Kidney (tissue), 14 donors: Measurements from ENCODE around the gene MUC15. TPM values are rescaled to one million over a fixed set of nuclear protein-coding genes. Genes with fewer than 3 reads are reported as not detected.

ENCODE experiments used
- DNase-seq, 5 donors: peaks; one replicate each; pipeline ENCODE4 v3.0.0-alpha.2; 2013 to 2020
- FAIRE-seq: peaks from 2 replicates; lab custom pipeline; 2012; peaks lifted over from hg19 to GRCh38; lab: Jason Lieb, UNC
- H3K27ac ChIP-seq, 2 donors: one replicate each; pipeline ENCODE4 v1.7.0; 2013; ENCODE audit warnings: low read depth in 2 of 2, low read length in 2 of 2, inconsistent platforms in 1 of 2
- H3K27me3 ChIP-seq: one replicate; pipeline ENCODE4 v1.7.1; 2013; ENCODE audit warnings: low read length, inconsistent platforms; ENCODE audit not compliant: control insufficient read depth, insufficient read depth
- H3K36me3 ChIP-seq, 3 donors: one replicate each; pipeline versions ENCODE4 v1.7.0 to v1.7.1; 2013; ENCODE audit warnings: low read length in 3 of 3, control low read depth in 1 of 3, inconsistent platforms in 1 of 3; ENCODE audit not compliant: insufficient read depth in 3 of 3, control insufficient read depth in 2 of 3
- H3K4me1 ChIP-seq, 3 donors: one replicate each; pipeline versions ENCODE4 v1.7.0 to v1.7.1; 2013; ENCODE audit warnings: low read length in 3 of 3, inconsistent platforms in 1 of 3, low read depth in 1 of 3; ENCODE audit not compliant: control insufficient read depth in 2 of 3, insufficient read depth in 2 of 3
- H3K4me3 ChIP-seq, 3 donors: one replicate each; pipeline versions ENCODE4 v1.7.0 to v1.8.1; 2013; ENCODE audit warnings: low read length in 3 of 3, control low read depth in 1 of 3, inconsistent platforms in 1 of 3
- H3K9ac ChIP-seq, 3 donors: one replicate each; pipeline versions ENCODE4 v1.7.0 to v1.7.1; 2013; ENCODE audit warnings: low read length in 3 of 3, control low read depth in 1 of 3, inconsistent platforms in 1 of 3
- H3K9me3 ChIP-seq, 3 donors: one replicate each; pipeline versions ENCODE4 v1.7.0 to v1.7.1; 2013; ENCODE audit warnings: low read length in 3 of 3, control low read depth in 1 of 3, inconsistent platforms in 1 of 3; ENCODE audit not compliant: control insufficient read depth in 2 of 3, insufficient read depth in 1 of 3
- CTCF ChIP-seq: IDR thresholded peaks from 3 replicates; pipeline ENCODE4 v1.5.1; 2012; ENCODE audit warnings: mild to moderate bottlenecking, moderate library complexity, borderline replicate concordance; ENCODE audit not compliant: insufficient read depth; ENCODE audit errors: extremely low read depth
- intact Hi-C: fragments of 100-400 bp; cut with DNase I; formaldehyde crosslinking; loops from one replicate; pipeline ENCODE4 v1.11.1; 2022
- polyA plus RNA-seq: library from polyadenylated mRNA; stranded (reverse); fragments of 350-450 nt; fragmentation: Illumina TruSeq; extraction: RNeasy Lipid Tissue Mini Kit (QIAGEN cat#74804); gene quantifications from one replicate; pipeline ENCODE4 v1.2.3, GENCODE V29; 2014; ENCODE audit warnings: low read depth, low replicate concordance; ENCODE audit not compliant: insufficient read depth
- total RNA-seq: library from RNA; stranded (reverse); fragmentation: NEBNext Ultra II Directional; extraction: Animal tissue kit (Norgen Biotek cat#: 25700); gene quantifications from one replicate; pipeline ENCODE4 v1.2.1, GENCODE V29; 2021
- donor health status: control.
- donor health status: control.
- donor health status: control.
- donor health status: control.
- donor health status: control.
- donor health status: DM: yes; HTN: yes; CAD: no.
- donor health status: Normal renal cell carcinoma (clear cell type).

MUC15 gene
- total and polyA plus RNA-seq, 2 donors from 2014 or later: 10.1 to 18.3 TPM

- DNase-seq: no peak
- no peak overlapping the region for H3K4me3 ChIP-seq
- H3K27ac ChIP-seq: no peak overlapping the region
- TF ChIP-seq CTCF: no peak
- no peaks in the 10 kb centered on the region for H3K9me3 ChIP-seq
- no peaks in the 10 kb centered on the region for H3K4me1 ChIP-seq
- no peak overlapping the region for H3K9ac ChIP-seq
- no peak for FAIRE-seq
- H3K27me3 ChIP-seq: no peaks in the 10 kb centered on the region
- no peaks in the 10 kb centered on the region for H3K36me3 ChIP-seq
- intact Hi-C loops: no loop called here
Observed at GRCh38 chr11:26510756-26511155, 61.3 kb downstream of the MUC15 start.

GRCh38 chr11:26510164-26510563 lies 61.9 kb downstream of the MUC15 start:
- H3K27ac ChIP-seq: no peak overlapping the region
- H3K4me1 ChIP-seq: no peaks in the 10 kb centered on the region
- no peak overlapping the region for H3K4me3 ChIP-seq
- no peak for TF ChIP-seq CTCF
- H3K36me3 ChIP-seq: no peaks in the 10 kb centered on the region
- no peak overlapping the region for H3K9ac ChIP-seq
- FAIRE-seq: no peak
- no peak for DNase-seq
- no peaks in the 10 kb centered on the region for H3K27me3 ChIP-seq
- intact Hi-C loops: no loop called here
- no peaks in the 10 kb centered on the region for H3K9me3 ChIP-seq

Other genes with a start within 250 kb of the MUC15 start
- 1.5 TPM for gene ANO3, start 240.1 kb downstream of the MUC15 start, total RNA-seq
- 0.30 TPM for gene ANO3, start 240.1 kb downstream of the MUC15 start, polyA plus RNA-seq
- 0.94 TPM for gene SLC5A12, start 149.8 kb upstream of the MUC15 start, total RNA-seq
- gene SLC5A12, start 149.8 kb upstream of the MUC15 start, polyA plus RNA-seq: 227 TPM